HepG2 (cell line): ENCODE measurements around the gene TPRA1. TPM values are rescaled to one million over a fixed set of nuclear protein-coding genes. Genes with fewer than 3 reads are reported as not detected.
A peak's percentile ranks its signal among the peaks of the same experiment; 100 is the strongest.

Experiments
- ARNT ChIP-seq: fragments of 450-650 bp; IDR thresholded peaks from 2 replicates; pipeline ENCODE4 v1.6.1; 2017
- BCL6 ChIP-seq: IDR thresholded peaks from 2 replicates; pipeline ENCODE4 v1.6.1; 2016; ENCODE audit warnings: missing genetic modification reagents, missing compliant biosample characterization
- BCLAF1 ChIP-seq: fragments of 450-650 bp; IDR thresholded peaks from 2 replicates; pipeline ENCODE4 v1.6.1; 2017; ENCODE audit warnings: mild to moderate bottlenecking
- BHLHE40 ChIP-seq: IDR thresholded peaks from 2 replicates; pipeline ENCODE4 v1.6.1; 2011; ENCODE audit warnings: low read length, improper control_type of control experiment
- CREM ChIP-seq, 2 experiments: sonication (generic) in 1 of 2; formaldehyde crosslinking in 1 of 2; IDR thresholded peaks; 2 replicates each; pipeline versions ENCODE4 v1.4.0 to v1.6.1; 2016 to 2020; ENCODE audit warnings: antibody characterized with exemption in 1 of 2, mild to moderate bottlenecking in 1 of 2, missing genetic modification reagents in 1 of 2
- ESRRA ChIP-seq: sonication (generic); formaldehyde crosslinking; IDR thresholded peaks from 2 replicates; pipeline ENCODE4 v1.5.1; 2020; ENCODE audit warnings: mild to moderate bottlenecking, low read depth, missing genetic modification reagents
- ETV6 ChIP-seq: sonication (generic); formaldehyde crosslinking; conservative IDR thresholded peaks from 2 replicates; pipeline ENCODE4 v1.4.0; 2020; ENCODE audit warnings: missing genetic modification reagents
- FOXO1 ChIP-seq: sonication (generic); formaldehyde crosslinking; IDR thresholded peaks from 2 replicates; pipeline ENCODE4 v1.4.0; 2020; ENCODE audit warnings: missing genetic modification reagents
- HHEX ChIP-seq: IDR thresholded peaks from 2 replicates; pipeline ENCODE4 v1.6.1; 2016; ENCODE audit warnings: control low read depth
- HNRNPH1 ChIP-seq: fragments of 200-400 bp; formaldehyde crosslinking; optimal IDR thresholded peaks from 2 replicates; pipeline ENCODE3; 2017; ENCODE audit warnings: mild to moderate bottlenecking, low read depth, low read length
- KMT2A ChIP-seq: sonication (generic); formaldehyde crosslinking; IDR thresholded peaks from 2 replicates; pipeline ENCODE4 v1.4.0; 2020; ENCODE audit warnings: missing genetic modification reagents
- MBNL3 ChIP-seq: fragments of 250-450 bp; sonication (Bioruptor Pico); conservative IDR thresholded peaks from 2 replicates; pipeline ENCODE4 v1.8.0; 2022; ENCODE audit warnings: mild to moderate bottlenecking, inconsistent platforms
- MTF1 ChIP-seq: sonication (generic); formaldehyde crosslinking; IDR thresholded peaks from 2 replicates; pipeline ENCODE4 v1.5.0; 2020; ENCODE audit warnings: missing genetic modification reagents
- NFIB ChIP-seq: sonication (generic); formaldehyde crosslinking; IDR thresholded peaks from 2 replicates; pipeline ENCODE4 v1.9.0; 2021; ENCODE audit warnings: missing genetic modification reagents, mild to moderate bottlenecking, borderline replicate concordance
- UBTF ChIP-seq: sonication (generic); formaldehyde crosslinking; IDR thresholded peaks from 2 replicates; pipeline ENCODE4 v1.4.0; 2020; ENCODE audit warnings: mild to moderate bottlenecking, missing genetic modification reagents
- ZBTB10 ChIP-seq: sonication (generic); formaldehyde crosslinking; IDR thresholded peaks from 2 replicates; pipeline ENCODE4 v1.4.0; 2020; ENCODE audit warnings: missing genetic modification reagents, borderline replicate concordance
- ZMYM2 ChIP-seq: sonication (generic); formaldehyde crosslinking; IDR thresholded peaks from 2 replicates; pipeline ENCODE4 v1.8.0; 2022; ENCODE audit warnings: mild to moderate bottlenecking, missing genetic modification reagents
- ZNF253 ChIP-seq: sonication (generic); formaldehyde crosslinking; IDR thresholded peaks from 2 replicates; pipeline ENCODE4 v1.8.0; 2022; ENCODE audit warnings: mild to moderate bottlenecking, missing genetic modification reagents, borderline replicate concordance
- ZNF282 ChIP-seq: fragments of 450-650 bp; IDR thresholded peaks from 2 replicates; pipeline ENCODE4 v1.6.1; 2018; ENCODE audit not compliant: partially characterized antibody
- ZNF496 ChIP-seq: sonication (generic); formaldehyde crosslinking; IDR thresholded peaks from 2 replicates; pipeline ENCODE4 v1.8.1; 2023; ENCODE audit warnings: mild to moderate bottlenecking, moderate library complexity, missing genetic modification reagents; ENCODE audit not compliant: insufficient replicate concordance
- ZNF557 ChIP-seq: sonication (generic); formaldehyde crosslinking; IDR thresholded peaks from 2 replicates; pipeline ENCODE4 v1.4.0; 2020; ENCODE audit warnings: missing genetic modification reagents
- ZNF704 ChIP-seq: sonication (generic); formaldehyde crosslinking; IDR thresholded peaks from 2 replicates; pipeline ENCODE4 v1.8.1; 2023; ENCODE audit warnings: mild to moderate bottlenecking, inconsistent platforms, moderate library complexity, missing genetic modification reagents, borderline replicate concordance
- polyA plus RNA-seq, 8 experiments: library from polyadenylated mRNA; depleted of rRNA in 3 of 8; stranded (reverse) in 7 of 8; unstranded in 1 of 8; fragments of >200 nt; fragmentation: Illumina TruSeq in 4 of 8; extraction: Trizol in 4 of 8; gene quantifications; 2 replicates each; pipeline versions ENCODE4 v1.2.1 to v1.2.3, GENCODE V29; 2011 to 2016; ENCODE audit warnings: low read depth in 4 of 8, missing spikeins in 1 of 8, mixed read lengths in 1 of 8; ENCODE audit not compliant: insufficient read depth in 1 of 8
- total RNA-seq, 5 experiments: library from RNA; depleted of rRNA; stranded (reverse); fragments of >200 nt; fragmentation: Illumina TruSeq; extraction: Trizol; gene quantifications; 2 replicates each; pipeline ENCODE4 v1.2.3, GENCODE V29; 2016; ENCODE audit warnings: low read depth in 1 of 5

TPRA1 gene
- total and polyA plus RNA-seq, 2 of the 13 experiments (the other 11 are each of a cell fraction or from before 2014, with no cell fraction given), result 25.4 to 25.8 TPM

- TF ChIP-seq ZBTB10 (no peak), CREM (IDR thresholded peaks at IDR 0.05) (no peak), CREM (CRISPR knock-in tag; IDR thresholded peaks at IDR 0.05) (no peak), KMT2A (CRISPR knock-in tag) (no peak), ESRRA (peak; percentile 68; the same call in 1 of the 2 replicates), ZNF704 (CRISPR knock-in tag) (peak; percentile 72; the same call in 1 of the 2 replicates), MBNL3 (CRISPR knock-in tag) (no peak), UBTF (CRISPR knock-in tag) (no peak; the same call in 1 of the 2 replicates), ZNF496 (CRISPR knock-in tag) (no peak), ZNF557 (0 out of 2 replicates have a peak, but pooled peaks have one; percentile 72), ETV6 (CRISPR knock-in tag) (0 out of 2 replicates have a peak, but pooled peaks have one; percentile 25), BHLHE40 (no peak; the same call in 1 of the 2 replicates), MTF1 (CRISPR knock-in tag) (no peak), ZMYM2 (CRISPR knock-in tag) (0 out of 2 replicates have a peak, but pooled peaks have one; percentile 44), ZNF253 (CRISPR knock-in tag) (no peak), HNRNPH1 (no peak), NFIB (CRISPR knock-in tag) (no peak), ZNF282 (no peak), BCLAF1 (no peak), BCL6 (CRISPR knock-in tag) (no peak), HHEX (CRISPR knock-in tag) (no peak), ARNT (no peak), FOXO1 (CRISPR knock-in tag) (no peak)
These were observed 38.4 kb upstream of the TPRA1 start, which contains the start of gene PODXL2 (continued) for GRCh38 chr3:127628788-127629466.
